ENCODE results near the gene ADGRD2.

- no peak for TF ChIP-seq CTCF (IDR thresholded peaks at IDR 0.05)
- no peak for TF ChIP-seq POLR2A (IDR thresholded peaks at IDR 0.05)
Measured at GRCh38 chr9:124526174-124526573, 75.9 kb downstream of the ADGRD2 start.

Measured in Peyer's patch (tissue), 4 donors.